H1 (cell line): Measurements from ENCODE around the gene NMB. TPM values are rescaled to one million over a fixed set of nuclear protein-coding genes. Genes with fewer than 3 reads are reported as not detected.

ENCODE experiments used
- TBP ChIP-seq: IDR thresholded peaks from 2 replicates; pipeline ENCODE4 v1.6.1; 2011; ENCODE audit warnings: low read depth, low read length, improper control_type of control experiment
- polyA plus RNA-seq, 7 experiments: library from polyadenylated mRNA; depleted of rRNA in 3 of 7; stranded (reverse) in 5 of 7; unstranded in 2 of 7; fragments of >200 nt in 5 of 7; fragments of 200-250 nt in 2 of 7; gene quantifications; 1 replicate in 5 of 7; 2 replicates in 1 of 7; 4 replicates in 1 of 7; pipeline versions ENCODE4 v1.2.1 to v1.2.3, GENCODE V29; 2011 to 2013; ENCODE audit warnings: missing spikeins in 2 of 7, mixed read lengths in 2 of 7
- total RNA-seq: library from RNA; stranded (reverse); fragmentation: NEBNext Ultra II Directional; extraction: Animal tissue kit (Norgen Biotek cat#: 25700); gene quantifications from 2 replicates; pipeline ENCODE4 v1.2.1, GENCODE V29; 2021

NMB gene
- total and polyA plus RNA-seq, 2 of the 8 experiments (the other 6 are each of a cell fraction or from before 2014, with no cell fraction given): 9.3 to 13.6 TPM

DNA sequence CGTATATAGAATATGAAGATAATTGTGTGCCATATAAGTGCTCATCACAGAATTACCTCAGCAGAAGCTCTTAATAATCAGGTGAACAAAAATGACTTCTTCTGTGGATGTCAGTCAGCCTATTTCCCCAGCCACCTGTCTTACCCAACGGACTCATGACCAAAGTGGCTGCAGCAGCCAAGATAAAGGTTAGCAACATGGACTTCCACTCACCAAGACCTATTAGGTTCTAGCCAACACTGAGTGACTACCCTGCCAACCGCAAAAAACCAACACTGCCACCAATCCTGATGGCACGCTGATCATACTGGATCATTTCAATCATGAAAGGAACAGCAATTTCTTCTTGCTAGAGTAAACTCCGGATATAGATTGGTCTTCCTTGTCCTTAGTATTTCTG is 45.8 kb upstream of the NMB start (continued):
- TF ChIP-seq TBP: no peak
